ENCODE data around the gene MATN1. TPM values are rescaled to one million over a fixed set of nuclear protein-coding genes. Genes with fewer than 3 reads are reported as not detected.
A peak's percentile ranks its signal among the peaks of the same experiment; 100 is the strongest.

The MATN1 gene
- total RNA-seq, 1 experiment from 2014 or later, result 0.06 TPM

DNA sequence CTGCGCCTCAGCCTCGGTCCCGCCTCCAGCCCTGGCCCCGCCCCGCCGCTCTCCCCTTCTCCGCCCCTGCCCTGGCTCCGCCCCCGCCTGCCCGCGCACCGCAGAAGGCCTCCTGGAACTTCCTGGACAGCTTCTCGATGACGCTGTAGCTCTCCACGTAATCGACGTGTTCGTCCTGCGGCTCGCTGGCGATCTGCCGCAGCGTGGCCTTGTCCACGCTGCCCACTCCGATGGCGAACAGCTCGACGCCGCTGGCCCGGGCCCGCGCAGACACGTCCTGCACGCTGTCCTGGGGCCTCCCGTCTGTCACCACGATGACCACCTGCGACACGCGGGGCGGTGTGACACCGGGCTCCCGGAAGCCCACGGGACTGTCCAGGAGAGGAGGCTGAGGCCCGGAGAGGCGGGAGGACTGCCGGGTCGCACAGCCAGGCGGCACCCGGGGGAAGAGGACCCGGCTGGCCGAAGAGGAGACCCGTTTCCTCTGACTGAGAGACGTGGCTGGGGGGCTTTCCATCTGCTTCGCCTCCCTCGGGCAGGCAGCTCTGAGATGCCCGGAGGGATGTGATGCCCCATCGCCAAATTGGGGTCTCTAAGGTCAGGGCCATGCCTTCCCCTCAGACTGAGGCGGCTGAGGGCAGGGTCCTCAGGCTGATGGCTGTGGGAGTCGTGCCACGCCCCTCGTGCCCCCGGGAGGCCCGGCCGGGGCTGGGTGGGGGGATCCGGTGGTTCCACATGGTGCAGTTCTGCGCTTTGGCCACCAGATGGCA is 4.6 kb downstream of the MATN1 start:
- DNase-seq (ENCODE audit: low read depth), result peak; percentile 95

DNA sequence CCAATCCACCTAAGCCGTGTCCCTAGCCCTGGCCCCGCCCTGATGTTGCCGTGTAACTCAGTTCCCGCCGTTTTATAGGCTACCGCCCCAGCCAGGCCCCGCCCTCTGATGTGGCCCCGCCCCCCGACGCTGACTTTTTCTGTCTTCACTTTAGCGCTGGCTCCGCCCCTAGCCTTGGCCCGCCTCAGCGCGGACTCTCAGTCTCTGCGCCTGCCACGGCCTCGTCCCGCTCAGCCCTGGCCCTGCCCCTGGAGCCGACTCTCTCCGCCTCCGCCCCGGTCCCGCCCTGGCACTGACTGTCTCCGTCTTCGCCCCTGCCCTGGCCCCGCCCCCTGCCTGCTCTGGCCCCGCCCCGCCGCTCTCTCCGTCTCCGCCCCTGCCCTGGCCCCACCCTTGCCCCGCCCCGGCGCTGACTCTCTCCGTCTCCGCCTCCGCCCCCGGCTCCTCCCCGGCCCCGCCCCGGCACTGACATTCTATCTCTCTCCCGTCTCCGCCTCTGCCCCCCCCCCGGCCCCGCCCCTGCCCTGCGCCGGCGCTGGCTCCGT is 5.2 kb downstream of the MATN1 start:
- peak; percentile 93 for DNase-seq (ENCODE audit: low read depth)

DNA sequence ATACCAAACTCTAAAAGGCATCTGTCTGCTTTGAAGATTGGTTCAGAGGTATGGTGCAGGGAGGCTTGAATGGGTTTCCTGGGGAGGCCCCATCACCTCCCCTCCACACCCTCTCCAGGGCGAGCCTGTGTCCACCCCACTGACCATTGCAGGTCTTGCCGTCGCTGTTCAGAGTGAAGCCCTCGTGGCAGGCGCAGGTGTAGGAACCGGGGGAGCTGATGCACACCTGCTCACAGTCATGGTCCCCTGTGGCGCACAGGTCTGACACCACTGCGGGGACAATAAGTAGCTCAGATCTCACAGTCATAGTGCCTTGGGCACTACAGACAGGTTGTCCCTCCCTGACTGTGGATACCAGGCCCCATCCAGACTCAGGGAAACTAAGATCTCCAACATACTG is 6.7 kb downstream of the MATN1 start:
- no peak for DNase-seq (ENCODE audit: low read depth)

DNA sequence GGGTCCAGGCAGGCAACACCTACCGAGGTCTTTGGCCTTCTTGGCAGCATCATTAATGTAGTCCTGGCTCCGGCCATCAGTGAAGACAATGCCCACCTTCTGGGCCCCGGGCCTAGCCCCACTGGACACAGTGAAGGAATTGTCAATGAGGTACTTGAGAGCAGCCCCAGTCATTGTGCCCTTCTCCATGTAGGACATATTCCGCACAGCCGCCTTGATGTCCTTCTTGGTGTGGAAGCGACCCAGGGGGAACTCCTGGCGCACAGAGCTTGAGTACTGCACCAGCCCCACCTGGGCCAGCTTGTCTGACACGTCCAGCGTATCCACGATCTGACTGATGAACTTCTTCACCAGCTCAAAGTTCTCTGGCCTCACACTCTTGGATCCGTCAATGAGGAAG is 7.5 kb downstream of the MATN1 start:
- no peak for DNase-seq (ENCODE audit: low read depth)

DNA sequence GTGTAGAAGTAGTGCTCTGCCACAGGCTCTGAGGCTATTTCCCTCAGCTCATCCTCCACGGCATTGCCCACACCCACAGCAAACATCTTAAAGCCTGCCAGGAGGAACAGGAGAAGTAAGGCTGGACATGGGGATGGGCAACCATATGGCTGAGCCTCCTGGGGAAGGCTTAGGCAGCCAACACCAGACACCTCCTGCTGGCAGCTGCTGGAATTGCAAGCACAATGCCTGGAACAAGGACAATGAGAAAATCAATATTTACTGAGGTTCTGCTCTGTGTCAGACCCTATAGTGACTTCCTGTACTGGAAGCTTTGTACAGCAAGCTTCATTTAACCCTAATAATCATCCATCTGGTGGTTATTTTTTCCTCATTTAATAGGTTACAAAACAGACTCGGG is 8.2 kb downstream of the MATN1 start:
- DNase-seq (ENCODE audit: low read depth), result no peak

DNA sequence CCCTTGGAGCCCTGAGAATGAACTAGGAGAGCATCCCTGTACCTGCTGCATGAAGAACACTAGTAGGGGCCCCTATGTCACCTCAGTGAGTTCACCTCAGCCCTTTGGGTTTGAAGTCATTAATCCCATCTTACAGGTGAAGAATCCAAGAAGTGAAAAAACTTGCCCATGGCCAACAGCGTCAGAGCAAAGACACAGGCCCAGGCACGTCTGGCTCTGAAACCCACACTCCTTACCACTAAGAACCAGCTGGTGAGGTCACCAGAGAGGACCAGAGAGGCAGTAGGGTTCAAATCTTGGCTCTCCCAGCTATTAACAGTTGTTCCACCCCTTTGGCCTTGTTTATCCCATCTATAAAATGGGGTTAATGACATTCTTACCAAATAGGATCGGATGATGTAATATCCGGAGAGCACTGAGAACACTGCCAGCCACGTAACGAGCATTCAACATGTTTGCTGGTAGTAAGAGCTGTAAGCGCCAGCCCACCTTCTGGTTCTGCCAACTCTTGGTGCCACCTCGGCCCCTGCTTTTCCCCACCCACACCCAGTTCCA is 8.8 kb downstream of the MATN1 start:
- DNase-seq (ENCODE audit: low read depth), result no peak

DNA sequence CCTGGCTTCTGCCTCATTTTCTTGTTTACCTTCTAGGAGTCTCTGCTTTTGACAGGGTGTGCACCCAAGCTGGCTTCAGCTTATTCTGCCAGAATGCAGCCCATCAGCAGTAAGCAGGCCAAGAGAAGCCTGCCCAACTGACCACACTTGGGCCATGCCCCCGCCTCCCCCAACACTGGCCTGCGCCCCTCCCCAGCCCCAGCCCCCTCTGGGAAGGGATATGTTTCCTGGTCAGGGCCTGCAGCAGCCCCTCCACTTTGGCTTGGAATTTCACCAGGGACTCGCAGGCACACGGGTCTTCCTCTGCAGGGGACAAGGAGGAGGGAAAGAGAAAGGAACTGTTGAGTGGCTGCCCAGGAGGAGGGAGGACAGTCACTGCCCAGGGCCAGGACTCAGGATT is 9.4 kb downstream of the MATN1 start:
- no peak for DNase-seq (ENCODE audit: low read depth)

DNA sequence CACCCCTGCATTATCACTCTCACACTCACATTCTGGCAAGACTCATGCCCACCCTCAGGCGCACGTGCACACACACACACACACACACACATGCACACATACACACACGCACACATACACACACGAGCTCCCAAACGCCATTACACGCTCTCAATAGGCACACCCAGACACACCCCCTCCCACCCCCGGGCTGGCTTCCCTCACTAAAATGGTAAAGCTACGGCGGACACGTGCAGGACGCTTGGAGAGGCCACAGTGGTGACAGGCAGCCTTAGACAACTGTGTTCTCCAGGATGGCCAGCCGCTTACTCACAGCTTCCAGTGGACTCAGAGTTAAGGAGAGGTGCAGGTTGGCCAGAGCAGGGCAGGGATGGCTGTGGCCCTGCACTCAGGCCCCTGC is 10.1 kb downstream of the MATN1 start:
- DNase-seq (ENCODE audit: low read depth), result peak; percentile 37

DNA sequence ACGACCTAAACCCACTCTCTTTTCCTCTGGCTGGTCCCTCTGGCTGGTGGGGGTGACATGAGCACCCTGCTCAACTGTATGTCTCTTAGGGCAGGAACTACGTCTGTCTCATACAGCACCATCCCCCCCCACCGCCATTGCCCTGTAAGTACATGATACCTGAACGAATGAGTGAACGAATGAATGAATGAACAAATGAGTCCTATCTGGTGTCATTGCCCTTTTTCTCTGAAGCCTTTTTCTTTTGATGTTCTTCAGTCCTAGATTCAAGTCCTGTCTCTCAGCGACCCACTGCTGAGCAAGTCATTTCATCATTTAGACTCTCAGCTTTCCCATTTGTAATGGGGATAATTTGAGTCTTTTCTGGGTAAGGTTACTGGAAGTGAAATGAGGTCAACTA is 10.8 kb downstream of the MATN1 start:
- no peak for DNase-seq (ENCODE audit: low read depth)

DNA sequence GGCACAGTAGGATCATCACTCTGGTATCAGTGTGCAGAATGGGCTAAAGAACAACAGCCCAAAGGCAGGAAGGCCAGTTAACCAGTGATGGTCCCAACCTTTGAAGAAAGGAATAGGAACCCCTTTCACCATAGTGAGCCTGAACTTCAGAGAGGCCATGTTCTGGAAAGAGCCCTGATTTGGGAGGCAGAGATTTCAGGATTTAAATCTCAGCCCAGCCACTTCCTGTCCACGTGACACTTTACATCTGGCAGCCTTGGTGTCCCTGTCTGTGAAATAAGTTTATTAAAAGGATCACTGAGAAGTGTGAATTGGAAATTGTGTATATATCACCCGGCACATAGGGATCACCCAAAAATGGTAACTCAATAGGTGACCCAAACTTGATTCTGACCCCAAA is 13.0 kb downstream of the MATN1 start:
- DNase-seq (ENCODE audit: low read depth), result no peak

DNA sequence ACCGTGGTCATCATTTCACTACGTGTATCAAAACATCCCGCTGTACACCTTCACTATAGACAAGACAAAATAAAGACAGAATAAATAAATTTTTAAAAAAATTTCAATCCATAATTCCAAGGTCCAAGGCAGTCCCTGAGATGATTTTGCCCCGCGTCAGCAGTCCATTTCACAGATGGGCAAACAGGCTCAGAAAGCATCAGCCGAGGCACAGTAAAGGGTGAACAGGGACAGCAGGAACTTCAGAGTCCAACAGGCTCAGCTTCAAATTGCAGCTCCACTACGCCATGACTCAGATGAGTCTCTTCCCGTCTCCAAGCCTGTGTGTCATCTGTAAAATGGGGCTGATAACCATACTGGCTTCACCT is 15.0 kb downstream of the MATN1 start:
- no peak for DNase-seq (ENCODE audit: low read depth)

DNA sequence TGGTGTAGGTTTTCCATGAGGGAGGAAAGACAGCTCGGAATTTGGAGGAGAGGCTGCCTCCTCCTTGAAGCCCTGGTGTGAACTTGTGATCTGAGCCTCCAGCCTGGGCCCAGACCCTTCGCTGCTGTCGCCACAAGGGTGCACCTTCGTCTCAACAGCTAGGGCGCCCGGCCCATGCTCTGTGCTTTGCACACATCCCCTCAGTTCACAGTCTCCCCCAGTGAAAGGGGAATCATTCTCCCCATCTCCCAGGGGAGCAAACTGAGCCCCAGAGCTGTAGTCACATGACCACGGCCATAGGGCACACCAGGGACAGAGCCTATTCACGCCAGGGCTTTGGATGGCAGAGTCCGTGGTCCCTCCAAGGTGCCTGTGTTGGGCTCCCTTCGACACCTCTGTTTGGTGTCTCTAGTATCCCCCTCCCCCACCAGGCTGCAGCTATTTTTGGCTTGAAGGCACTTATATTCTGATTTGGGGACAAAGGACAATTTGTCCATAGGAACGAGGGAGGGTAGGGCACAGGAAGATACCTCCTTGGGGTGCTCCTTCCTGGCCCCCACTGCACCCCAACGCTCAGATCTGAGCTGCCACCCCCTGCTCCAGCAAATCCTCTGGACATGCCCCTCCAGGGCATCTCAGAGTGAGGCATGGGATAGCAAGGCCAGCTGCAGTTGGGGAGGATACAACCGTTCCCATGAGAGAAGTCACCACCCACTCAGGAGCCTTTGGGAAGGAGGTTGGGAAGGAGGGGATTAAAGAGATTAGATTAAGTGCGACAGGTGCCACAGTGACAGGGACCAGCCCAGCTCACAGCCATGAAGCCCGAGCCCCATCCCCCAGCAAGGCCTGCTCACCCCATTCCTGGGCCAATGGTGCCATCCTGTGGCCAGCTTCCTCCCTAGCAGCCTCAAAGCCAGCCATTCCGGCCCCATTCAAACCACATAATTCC is 15.7 kb downstream of the MATN1 start:
- DNase-seq (ENCODE audit: low read depth), result peak; percentile 90

DNA sequence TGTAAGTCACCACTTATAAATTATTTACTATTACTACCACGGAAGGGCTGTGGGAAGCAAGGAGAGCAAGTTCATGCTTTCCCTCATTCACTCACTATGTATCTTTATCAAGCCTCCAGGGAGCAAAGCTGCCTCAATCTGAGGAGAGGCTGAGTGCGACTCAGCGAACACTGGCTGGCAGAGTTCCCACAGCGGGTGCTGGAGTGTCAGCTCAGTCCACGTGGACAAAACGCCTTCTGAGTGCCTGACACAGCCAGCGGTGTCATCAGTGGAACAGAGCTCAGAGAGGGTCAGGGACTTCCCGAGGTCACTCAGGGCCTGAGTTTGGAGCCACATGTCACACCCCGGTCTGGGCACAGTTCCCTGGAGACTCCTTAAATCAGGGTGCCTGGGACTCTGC is 16.9 kb downstream of the MATN1 start:
- peak; percentile 52 for DNase-seq (ENCODE audit: low read depth)

DNA sequence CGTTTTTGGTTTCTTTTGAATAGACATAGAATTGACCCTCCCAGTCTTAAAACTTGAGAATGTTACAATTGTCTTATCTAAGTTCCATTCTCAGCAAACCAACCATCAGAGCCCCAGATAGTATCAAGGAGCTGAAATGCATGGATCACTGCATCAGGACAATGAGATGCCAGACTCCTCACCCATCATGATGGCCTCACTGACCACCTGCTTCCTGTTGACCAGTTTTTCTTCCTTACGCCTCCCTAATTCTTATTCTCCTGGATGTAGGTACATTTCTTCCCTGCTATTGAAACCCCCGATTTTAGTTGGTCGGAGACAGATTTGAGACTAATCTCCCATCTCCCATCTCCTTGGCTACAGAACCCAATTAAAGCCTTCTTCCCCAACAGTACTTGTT is 17.7 kb downstream of the MATN1 start:
- DNase-seq (ENCODE audit: low read depth), result no peak

DNA sequence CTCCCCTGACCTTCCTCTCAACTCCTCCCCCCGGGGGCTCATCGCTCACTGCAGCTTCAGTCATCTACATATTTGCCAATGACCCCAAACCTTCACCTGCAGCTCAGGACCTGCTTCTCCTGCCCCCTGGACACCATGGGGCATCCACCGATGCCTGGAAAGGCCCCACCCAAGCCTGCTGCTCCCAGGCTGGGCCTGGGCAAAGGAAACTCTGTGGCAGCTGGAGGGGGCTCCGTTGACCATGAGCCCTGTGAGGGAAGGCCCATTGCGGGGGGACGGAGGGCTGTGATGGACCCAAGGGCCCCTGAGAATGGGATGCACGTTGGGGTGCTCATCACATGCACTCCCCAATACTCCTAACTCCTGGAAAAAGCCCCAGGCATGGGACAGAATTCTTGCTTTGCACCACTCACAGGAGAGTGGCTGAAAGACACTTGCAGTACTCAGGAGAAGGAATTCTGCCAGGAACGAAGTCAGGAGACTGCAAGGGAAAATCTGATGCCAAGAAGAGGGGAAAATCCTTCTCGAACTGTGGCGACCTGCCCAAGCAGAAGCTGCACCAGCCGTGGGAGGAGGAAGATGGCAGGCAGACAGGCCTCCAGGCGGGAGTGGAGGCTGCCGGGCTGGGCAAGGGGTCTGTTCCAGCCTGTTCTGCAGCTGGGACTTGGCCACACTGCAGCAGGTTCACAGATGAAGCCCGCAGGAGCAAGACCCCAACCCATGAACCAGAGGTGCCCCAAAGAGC is 18.4 kb downstream of the MATN1 start:
- DNase-seq (ENCODE audit: low read depth), result no peak

DNA sequence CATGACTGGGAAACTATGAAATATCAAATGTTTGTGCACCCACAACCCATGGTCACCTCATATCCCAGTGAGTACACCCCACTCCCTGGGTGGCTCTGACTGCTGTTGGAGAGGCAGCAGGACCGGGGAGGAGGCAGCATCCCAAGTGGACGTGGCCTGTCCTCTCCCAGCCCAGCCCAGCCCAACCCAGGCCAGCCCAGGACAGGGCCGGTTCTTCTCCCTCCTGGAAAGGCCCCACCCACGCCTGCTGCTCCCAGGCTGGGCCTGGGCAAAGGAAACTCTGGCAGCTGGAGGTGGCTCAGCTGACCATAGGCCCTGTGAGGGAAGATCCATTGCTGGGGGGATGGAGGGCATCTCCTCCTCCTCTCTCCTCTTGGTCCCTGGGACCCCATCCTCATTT is 19.1 kb downstream of the MATN1 start:
- DNase-seq (ENCODE audit: low read depth), result no peak

DNA sequence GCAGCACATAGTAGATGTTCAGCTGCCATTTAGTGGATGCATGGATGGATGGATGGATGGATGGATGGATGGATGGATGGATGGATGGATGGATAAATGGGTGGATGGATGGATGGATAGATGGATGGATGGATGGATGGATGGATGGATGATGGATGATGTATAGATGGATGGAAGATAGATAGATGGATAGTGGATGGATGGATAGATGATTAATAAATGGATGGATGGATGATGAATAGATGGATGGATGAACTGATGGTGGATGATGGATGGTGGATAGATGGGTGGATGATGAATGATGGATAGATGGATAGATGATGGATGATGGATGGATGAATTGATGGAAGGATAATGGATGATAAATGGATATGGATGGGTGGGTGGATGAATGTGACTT is 20.6 kb downstream of the MATN1 start:
- DNase-seq (ENCODE audit: low read depth), result no peak

DNA sequence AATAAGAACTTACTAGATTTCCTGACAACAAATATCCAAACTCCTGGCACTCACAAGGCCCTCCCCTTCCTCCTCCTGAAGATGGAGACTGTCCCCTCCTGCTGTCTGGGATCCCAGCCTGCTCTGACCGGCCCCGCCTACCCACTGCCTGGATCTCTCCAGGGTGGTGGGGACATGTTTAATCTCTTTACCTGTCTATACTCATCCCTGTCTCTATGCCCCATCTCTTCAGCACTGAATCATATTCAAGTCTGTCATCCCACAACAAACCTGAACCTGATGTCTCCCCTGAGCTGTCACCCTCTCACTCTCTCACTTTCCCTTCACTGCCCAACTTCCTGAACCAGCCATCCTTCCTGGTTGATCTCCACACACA is 22.1 kb downstream of the MATN1 start:
- no peak for DNase-seq (ENCODE audit: low read depth)

DNA sequence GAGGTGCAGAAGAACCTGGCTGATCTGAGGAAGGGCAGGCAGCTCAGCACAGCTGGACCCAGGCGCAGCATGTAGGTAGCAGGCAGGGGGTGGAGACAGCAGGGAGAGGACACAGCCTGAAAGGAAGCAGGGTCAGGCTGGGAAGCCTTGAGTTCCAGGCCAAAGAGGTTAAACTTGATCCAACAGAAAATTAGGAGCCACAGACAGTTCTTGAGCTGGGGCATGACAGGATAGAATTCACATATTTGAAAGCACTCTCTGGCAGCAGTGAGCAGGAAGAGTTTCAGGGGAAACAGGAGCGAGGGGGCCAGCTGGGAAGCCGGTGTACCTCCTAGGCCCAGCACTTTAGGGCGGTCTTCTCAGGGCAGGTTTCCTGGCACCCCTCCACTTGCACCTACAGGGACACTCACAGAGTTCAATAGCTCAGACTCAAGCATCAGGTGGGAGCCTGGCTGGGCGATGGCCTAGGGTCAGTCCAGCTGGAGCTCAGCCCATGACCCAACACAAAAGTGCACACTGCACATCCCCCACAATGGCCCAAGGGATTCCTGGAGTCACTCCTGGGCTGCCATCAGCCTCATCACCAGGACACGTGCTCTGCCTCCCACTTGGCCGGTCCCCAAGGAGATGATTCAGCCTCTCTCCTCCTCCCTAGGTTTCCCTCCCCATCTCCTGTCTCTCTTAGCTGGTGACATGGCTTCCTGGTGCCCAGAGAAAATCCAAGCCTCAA is 22.7 kb downstream of the MATN1 start:
- DNase-seq (ENCODE audit: low read depth), result peak; percentile 80

DNA sequence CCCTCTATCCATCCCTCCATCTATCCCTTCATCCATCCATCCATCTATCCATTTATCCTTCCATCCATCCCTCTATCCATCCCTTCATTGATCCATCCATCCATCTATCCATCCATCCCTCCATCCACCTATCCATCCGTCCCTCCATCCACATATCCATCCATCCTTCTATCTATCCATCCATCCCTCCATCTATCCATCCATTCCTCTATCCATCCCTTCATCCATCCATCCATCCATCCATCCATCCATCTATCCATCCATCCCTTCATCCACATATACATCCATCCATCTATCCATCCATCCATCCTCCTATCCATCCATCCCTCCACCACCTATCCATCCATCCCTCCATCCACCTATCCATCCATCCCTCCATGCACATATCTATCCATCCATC is 23.6 kb downstream of the MATN1 start:
- DNase-seq (ENCODE audit: low read depth), result no peak

DNA sequence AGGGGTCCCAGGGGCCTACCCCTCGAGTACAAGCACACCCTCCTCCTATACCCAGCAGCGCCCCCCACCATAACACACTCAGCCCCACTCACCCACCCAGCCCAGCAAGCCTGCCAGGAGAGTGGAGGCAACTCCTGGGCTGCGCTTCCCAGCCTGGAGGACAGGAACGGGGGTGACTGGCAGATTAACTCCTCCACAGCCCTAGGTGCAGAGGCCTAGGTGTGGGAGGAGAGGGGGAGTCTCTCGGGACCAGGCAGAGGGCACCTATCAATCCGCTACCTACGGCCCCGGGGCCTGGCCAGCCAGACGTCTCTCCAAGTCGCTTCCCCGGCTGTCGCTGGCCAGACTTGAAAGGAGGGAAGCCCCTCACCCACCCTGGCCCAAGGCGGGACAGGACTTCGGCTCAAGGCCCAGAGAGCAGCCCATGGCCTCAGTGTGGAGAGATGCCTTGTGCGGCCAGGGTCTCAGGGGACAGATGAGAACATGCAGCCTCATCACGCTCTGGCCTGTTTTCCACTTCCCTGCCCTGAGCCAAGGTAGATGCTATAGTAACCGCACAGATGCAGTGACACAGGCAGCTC is 24.9 kb downstream of the MATN1 start:
- DNase-seq (ENCODE audit: low read depth), result no peak
